OCI-LY1 (cell line): ENCODE results near the gene ID2.

Experiments
- EZH2 ChIP-seq: fragments of 200-600 bp; sonication (generic), shearing (Covaris generic); IDR thresholded peaks from 2 replicates; pipeline ENCODE4 v1.8.0; 2017; ENCODE audit warnings: borderline replicate concordance, mixed run types, mild to moderate bottlenecking, antibody characterized with exemption, low read length, moderate library complexity, mixed read lengths
- TF ChIP-seq, protein P1 (sequence below): fragments of 200-600 bp; sonication (generic), shearing (Covaris generic); IDR thresholded peaks from 2 replicates; pipeline ENCODE4 v1.5.1; 2017; ENCODE audit warnings: mild to moderate bottlenecking, antibody characterized with exemption, low read length, moderate library complexity, mixed read lengths

DNA sequence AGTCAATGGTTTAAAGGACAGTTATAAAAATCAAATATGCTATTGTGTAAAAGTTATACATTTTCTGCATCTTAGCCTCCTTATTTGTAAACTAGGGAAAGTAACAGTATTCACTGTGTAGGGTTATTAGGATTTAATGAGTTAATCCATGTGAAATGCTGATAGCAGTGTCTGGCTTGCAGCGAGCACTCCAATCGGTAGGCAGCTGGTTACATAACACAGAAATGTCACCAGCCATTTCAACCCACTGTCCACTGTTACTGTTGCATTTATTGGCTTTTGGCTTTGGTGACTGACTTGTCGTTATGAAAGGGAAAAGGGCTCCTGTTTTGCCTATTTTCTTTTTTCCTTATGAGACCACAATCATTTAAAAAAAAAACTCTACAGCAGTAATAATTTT, 38.9 kb downstream of the ID2 start:
- TF ChIP-seq, protein P1, sequence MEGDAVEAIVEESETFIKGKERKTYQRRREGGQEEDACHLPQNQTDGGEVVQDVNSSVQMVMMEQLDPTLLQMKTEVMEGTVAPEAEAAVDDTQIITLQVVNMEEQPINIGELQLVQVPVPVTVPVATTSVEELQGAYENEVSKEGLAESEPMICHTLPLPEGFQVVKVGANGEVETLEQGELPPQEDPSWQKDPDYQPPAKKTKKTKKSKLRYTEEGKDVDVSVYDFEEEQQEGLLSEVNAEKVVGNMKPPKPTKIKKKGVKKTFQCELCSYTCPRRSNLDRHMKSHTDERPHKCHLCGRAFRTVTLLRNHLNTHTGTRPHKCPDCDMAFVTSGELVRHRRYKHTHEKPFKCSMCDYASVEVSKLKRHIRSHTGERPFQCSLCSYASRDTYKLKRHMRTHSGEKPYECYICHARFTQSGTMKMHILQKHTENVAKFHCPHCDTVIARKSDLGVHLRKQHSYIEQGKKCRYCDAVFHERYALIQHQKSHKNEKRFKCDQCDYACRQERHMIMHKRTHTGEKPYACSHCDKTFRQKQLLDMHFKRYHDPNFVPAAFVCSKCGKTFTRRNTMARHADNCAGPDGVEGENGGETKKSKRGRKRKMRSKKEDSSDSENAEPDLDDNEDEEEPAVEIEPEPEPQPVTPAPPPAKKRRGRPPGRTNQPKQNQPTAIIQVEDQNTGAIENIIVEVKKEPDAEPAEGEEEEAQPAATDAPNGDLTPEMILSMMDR = no peak
- TF ChIP-seq EZH2 = no peak
